Hepatocyte (in vitro differentiated cells): Measurements from ENCODE around the gene SIRT1. TPM values are rescaled to one million over a fixed set of nuclear protein-coding genes. Genes with fewer than 3 reads are reported as not detected.

Experiments
- DNase-seq: peaks from one replicate; pipeline ENCODE4 v3.0.0-alpha.2; 2016; ENCODE audit warnings: low spot score
- H2AFZ ChIP-seq: fragments of 200-600 bp; sonication (generic); 2 replicates; pipeline ENCODE4 v1.6.0; 2016; ENCODE audit warnings: antibody characterized with exemption, mild to moderate bottlenecking
- H3K27ac ChIP-seq: fragments of 200-600 bp; sonication (generic); 2 replicates; pipeline ENCODE4 v1.5.1; 2016; ENCODE audit warnings: mild to moderate bottlenecking
- H3K27me3 ChIP-seq: fragments of 200-600 bp; sonication (generic); 2 replicates; pipeline ENCODE4 v1.6.1; 2016
- H3K36me3 ChIP-seq: fragments of 200-600 bp; sonication (generic); replicated peaks from 2 replicates; pipeline ENCODE4 v1.5.1; 2016; ENCODE audit warnings: low read depth; ENCODE audit not compliant: insufficient read depth
- H3K4me1 ChIP-seq: fragments of 200-600 bp; sonication (generic); 2 replicates; pipeline ENCODE4 v1.5.1; 2016; ENCODE audit warnings: mild to moderate bottlenecking, moderate library complexity; ENCODE audit not compliant: insufficient read depth
- H3K4me2 ChIP-seq: fragments of 200-600 bp; sonication (generic); 2 replicates; pipeline ENCODE4 v1.6.0; 2016
- H3K4me3 ChIP-seq: fragments of 200-600 bp; sonication (generic); 2 replicates; pipeline ENCODE4 v1.5.1; 2016; ENCODE audit warnings: mild to moderate bottlenecking
- H3K79me2 ChIP-seq: fragments of 200-600 bp; sonication (generic); 2 replicates; pipeline ENCODE4 v1.6.0; 2017; ENCODE audit warnings: mild to moderate bottlenecking
- H3K9me2 ChIP-seq: fragments of 200-600 bp; sonication (generic); replicated peaks from 2 replicates; pipeline ENCODE4 v1.6.0; 2017; ENCODE audit warnings: mild to moderate bottlenecking; ENCODE audit not compliant: insufficient read depth
- H3K9me3 ChIP-seq: fragments of 200-600 bp; sonication (generic); 2 replicates; pipeline ENCODE4 v1.5.1; 2016; ENCODE audit warnings: low read depth, mild to moderate bottlenecking
- H4K20me1 ChIP-seq: fragments of 200-600 bp; sonication (generic); 2 replicates; pipeline ENCODE4 v1.6.0; 2016; ENCODE audit warnings: mild to moderate bottlenecking; ENCODE audit not compliant: insufficient read depth, poor library complexity, severe bottlenecking
- EZH2 ChIP-seq: fragments of 200-600 bp; sonication (generic); IDR thresholded peaks from 2 replicates; pipeline ENCODE4 v1.6.1; 2016; ENCODE audit warnings: antibody characterized with exemption, mild to moderate bottlenecking, borderline replicate concordance
- EZH2phosphoT487 ChIP-seq: fragments of 200-600 bp; sonication (generic); IDR thresholded peaks from one replicate; pipeline ENCODE4 v1.6.1; 2018; ENCODE audit warnings: antibody characterized with exemption, mild to moderate bottlenecking, low read depth, moderate library complexity; ENCODE audit not compliant: unreplicated experiment, severe bottlenecking
- WGBS: methylation state at CpG from one replicate; pipeline ENCODE4 v1.1.6; 2016; ENCODE audit warnings: low lambda C conversion rate; ENCODE audit errors: missing lambda C conversion rate; 5-methylcytosine and 5-hydroxymethylcytosine counted together
- polyA plus RNA-seq: library from polyadenylated mRNA; unstranded; fragments of >200 nt; fragmentation: Nextera tagmentation; extraction: Ambion mirVana; gene quantifications from 2 replicates; pipeline ENCODE4 v1.2.1, GENCODE V29; 2016
- total RNA-seq: library from RNA; depleted of rRNA; stranded (reverse); fragments of >200 nt; gene quantifications from 2 replicates; pipeline ENCODE4 v1.2.3, GENCODE V29; 2014
- TF ChIP-seq, protein P1 (sequence below): fragments of 200-600 bp; sonication (generic); IDR thresholded peaks from 2 replicates; pipeline ENCODE4 v1.5.1; 2016; ENCODE audit warnings: antibody characterized with exemption, mild to moderate bottlenecking; ENCODE audit not compliant: poor library complexity

SIRT1 gene
- total and polyA plus RNA-seq, 2 experiments from 2014 or later, result 14.7 to 24.3 TPM

DNA sequence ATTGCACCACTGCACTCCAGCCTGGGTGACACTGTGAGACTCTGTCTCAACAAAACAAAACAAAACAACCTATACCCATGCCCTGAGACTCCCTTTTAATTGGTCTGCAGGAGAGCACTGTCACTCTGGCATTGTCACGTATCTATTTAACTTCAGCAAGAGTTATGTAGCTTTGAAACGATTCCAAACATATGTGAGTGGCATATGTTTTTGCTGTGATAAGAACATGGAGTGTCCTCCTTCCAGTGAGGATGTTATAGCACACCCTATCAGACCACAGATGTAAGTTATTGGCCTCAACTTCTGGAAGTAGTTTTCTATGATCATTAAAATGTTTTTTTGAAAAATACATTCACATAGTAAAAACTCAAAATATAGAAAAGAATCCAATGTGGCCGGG lies 30.9 kb upstream of the SIRT1 start:
- WGBS, result 84% methylated on average over 3 of the region's 3 CpGs
- TF ChIP-seq EZH2phosphoT487 (no peak), EZH2 (no peak)
- TF ChIP-seq, protein P1, sequence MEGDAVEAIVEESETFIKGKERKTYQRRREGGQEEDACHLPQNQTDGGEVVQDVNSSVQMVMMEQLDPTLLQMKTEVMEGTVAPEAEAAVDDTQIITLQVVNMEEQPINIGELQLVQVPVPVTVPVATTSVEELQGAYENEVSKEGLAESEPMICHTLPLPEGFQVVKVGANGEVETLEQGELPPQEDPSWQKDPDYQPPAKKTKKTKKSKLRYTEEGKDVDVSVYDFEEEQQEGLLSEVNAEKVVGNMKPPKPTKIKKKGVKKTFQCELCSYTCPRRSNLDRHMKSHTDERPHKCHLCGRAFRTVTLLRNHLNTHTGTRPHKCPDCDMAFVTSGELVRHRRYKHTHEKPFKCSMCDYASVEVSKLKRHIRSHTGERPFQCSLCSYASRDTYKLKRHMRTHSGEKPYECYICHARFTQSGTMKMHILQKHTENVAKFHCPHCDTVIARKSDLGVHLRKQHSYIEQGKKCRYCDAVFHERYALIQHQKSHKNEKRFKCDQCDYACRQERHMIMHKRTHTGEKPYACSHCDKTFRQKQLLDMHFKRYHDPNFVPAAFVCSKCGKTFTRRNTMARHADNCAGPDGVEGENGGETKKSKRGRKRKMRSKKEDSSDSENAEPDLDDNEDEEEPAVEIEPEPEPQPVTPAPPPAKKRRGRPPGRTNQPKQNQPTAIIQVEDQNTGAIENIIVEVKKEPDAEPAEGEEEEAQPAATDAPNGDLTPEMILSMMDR, result no peak

DNA sequence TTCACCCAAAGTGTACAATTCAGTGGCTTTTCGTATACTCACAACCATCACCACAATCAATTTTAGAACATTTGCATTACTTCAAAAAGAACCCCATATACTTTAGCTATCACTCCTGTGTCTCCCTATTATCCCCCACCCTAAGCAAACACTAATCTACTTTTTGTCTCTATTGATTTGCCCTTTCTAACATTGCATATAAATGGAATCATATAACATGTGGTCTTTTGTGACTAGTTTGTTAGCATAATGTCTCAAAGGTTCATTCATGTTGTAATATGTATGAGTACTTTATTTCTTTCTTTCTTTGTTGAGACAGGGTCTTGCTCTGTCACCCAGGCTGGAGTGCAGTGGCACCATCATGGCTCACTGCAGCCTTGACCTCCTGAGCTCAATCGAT lies 25.5 kb upstream of the SIRT1 start:
- H4K20me1 ChIP-seq, result no peaks in the 10 kb centered on the region
- no peaks in the 10 kb centered on the region for H3K4me1 ChIP-seq
- H3K9me2 ChIP-seq, result no peaks in the 10 kb centered on the region
- no peak for DNase-seq
- no peak overlapping the region for H3K27ac ChIP-seq
- 98% methylated on average over 2 of the region's 2 CpGs for WGBS
- H3K4me3 ChIP-seq, result no peak overlapping the region
- TF ChIP-seq, protein P1, result no peak
- TF ChIP-seq EZH2, result no peak
- H3K4me2 ChIP-seq, result no peak overlapping the region
- no peaks in the 10 kb centered on the region for H3K9me3 ChIP-seq
- no peaks in the 10 kb centered on the region for H3K27me3 ChIP-seq
- no peaks in the 10 kb centered on the region for H3K36me3 ChIP-seq
- H2AFZ ChIP-seq, result no peak overlapping the region
- H3K79me2 ChIP-seq, result no peaks in the 10 kb centered on the region

More for the DNA sequence above, 30.9 kb upstream of the SIRT1 start:
- Histone ChIP-seq H3K79me2 (peaks cover 4% of the 10 kb centered on the region), H3K4me2 (no peak overlapping the region), H3K36me3 (no peaks in the 10 kb centered on the region), H4K20me1 (no peaks in the 10 kb centered on the region), H3K27me3 (no peaks in the 10 kb centered on the region), H3K9me2 (no peaks in the 10 kb centered on the region), H3K4me1 (no peaks in the 10 kb centered on the region), H3K9me3 (no peaks in the 10 kb centered on the region), H2AFZ (no peak overlapping the region), H3K27ac (no peak overlapping the region), H3K4me3 (no peak overlapping the region)
- no peak for DNase-seq

DNA sequence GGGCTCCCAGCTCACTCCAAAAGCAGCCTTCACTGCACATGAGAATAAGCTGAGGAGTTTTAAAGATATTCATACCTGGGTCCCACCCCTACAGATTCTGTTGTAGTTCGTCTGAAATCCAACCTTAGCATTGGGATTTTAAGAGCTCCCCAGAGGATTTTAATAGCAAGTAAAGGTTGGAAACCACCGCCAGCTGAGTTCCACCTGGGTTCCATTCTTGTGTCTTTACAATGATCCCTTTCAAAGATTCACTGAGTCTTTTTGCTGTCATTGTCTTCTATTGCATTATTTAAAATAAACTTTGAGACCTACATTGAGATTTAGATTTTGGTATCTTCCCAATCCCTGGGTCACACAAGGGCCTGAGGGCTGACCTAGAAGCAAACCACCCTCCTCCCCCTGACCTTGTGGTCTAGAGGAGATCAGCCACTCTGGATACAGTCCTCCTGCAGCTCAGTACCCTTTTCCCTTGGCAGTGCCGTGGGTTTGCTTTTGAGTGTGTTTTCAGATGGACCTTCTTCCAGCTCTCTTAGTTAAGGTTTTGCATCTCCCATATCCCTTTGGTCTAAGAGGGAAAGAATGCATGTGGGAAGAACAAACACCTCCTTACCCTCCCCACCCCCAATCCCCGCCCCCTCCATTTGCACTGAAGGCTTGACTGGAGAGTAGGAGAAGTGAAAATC lies 22.6 kb upstream of the SIRT1 start:
- Histone ChIP-seq H2AFZ (no peak overlapping the region), H3K4me3 (no peak overlapping the region), H3K27me3 (no peaks in the 10 kb centered on the region), H3K79me2 (no peaks in the 10 kb centered on the region), H3K9me3 (no peaks in the 10 kb centered on the region), H3K27ac (no peak overlapping the region), H3K4me1 (no peaks in the 10 kb centered on the region), H3K4me2 (no peak overlapping the region), H3K36me3 (no peaks in the 10 kb centered on the region), H3K9me2 (no peaks in the 10 kb centered on the region), H4K20me1 (no peaks in the 10 kb centered on the region)
- no peak for DNase-seq
- TF ChIP-seq EZH2phosphoT487 (no peak), EZH2 (no peak)
- TF ChIP-seq, protein P1, result no peak
- 54% methylated on average over 4 of the region's 4 CpGs for WGBS
